ENCODE results near the gene DNAJA3. TPM values are rescaled to one million over a fixed set of nuclear protein-coding genes. Genes with fewer than 3 reads are reported as not detected.

The DNAJA3 gene
- total and polyA plus RNA-seq, 3 donors from 2014 or later, result 56.0 to 88.3 (median 80.2) TPM

DNA sequence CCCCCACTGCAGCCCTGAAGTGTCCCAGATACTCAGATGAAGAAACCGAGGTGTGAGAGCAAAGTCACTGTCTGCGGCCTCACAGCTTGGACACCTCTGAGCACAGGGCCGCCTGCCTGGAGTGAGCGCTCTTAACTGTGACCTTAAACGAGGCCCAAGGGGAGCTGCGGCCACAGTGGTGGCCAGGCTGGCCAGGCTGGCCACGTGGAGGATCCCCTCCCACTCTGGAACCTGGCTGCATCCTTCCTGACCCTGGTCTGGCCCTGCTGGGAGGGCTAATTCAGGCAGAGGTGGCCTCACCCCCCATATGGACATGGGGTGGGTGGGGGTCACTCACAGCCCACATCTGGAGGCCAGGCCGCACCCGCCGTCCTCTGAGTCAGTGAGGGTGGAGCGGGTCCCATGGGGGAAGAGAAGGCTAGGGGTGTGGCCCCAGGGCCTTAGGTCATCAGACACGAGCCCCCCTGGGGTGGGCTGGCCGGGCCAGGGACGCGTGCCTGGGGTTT, 47.5 kb upstream of the DNAJA3 start:
- DNase-seq, result no peak
- H3K36me3 ChIP-seq (ENCODE audit: low read depth, missing control alignments), result no peaks in the 10 kb centered on the region
- 45 to 75% methylated on average over 4 to 15 of the region's 15 CpGs for WGBS, 2 donors
- no peak overlapping the region for H3K4me3 ChIP-seq
- peaks cover 64% of the 10 kb centered on the region for H3K4me1 ChIP-seq
- H3K9me3 ChIP-seq, result no peaks in the 10 kb centered on the region
- TF ChIP-seq, protein P1, sequence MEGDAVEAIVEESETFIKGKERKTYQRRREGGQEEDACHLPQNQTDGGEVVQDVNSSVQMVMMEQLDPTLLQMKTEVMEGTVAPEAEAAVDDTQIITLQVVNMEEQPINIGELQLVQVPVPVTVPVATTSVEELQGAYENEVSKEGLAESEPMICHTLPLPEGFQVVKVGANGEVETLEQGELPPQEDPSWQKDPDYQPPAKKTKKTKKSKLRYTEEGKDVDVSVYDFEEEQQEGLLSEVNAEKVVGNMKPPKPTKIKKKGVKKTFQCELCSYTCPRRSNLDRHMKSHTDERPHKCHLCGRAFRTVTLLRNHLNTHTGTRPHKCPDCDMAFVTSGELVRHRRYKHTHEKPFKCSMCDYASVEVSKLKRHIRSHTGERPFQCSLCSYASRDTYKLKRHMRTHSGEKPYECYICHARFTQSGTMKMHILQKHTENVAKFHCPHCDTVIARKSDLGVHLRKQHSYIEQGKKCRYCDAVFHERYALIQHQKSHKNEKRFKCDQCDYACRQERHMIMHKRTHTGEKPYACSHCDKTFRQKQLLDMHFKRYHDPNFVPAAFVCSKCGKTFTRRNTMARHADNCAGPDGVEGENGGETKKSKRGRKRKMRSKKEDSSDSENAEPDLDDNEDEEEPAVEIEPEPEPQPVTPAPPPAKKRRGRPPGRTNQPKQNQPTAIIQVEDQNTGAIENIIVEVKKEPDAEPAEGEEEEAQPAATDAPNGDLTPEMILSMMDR (IDR thresholded peaks at IDR 0.05), result no peak
- TF ChIP-seq POLR2A (IDR thresholded peaks at IDR 0.05), result no peak
- H3K27me3 ChIP-seq, result no peaks in the 10 kb centered on the region
- H3K27ac ChIP-seq, result peak overlapping the region in 1 of 2 donors; percentile 86
- intact Hi-C loops (cut with DNase I; ENCODE audit: low total_unique reads), result no loop called here

DNA sequence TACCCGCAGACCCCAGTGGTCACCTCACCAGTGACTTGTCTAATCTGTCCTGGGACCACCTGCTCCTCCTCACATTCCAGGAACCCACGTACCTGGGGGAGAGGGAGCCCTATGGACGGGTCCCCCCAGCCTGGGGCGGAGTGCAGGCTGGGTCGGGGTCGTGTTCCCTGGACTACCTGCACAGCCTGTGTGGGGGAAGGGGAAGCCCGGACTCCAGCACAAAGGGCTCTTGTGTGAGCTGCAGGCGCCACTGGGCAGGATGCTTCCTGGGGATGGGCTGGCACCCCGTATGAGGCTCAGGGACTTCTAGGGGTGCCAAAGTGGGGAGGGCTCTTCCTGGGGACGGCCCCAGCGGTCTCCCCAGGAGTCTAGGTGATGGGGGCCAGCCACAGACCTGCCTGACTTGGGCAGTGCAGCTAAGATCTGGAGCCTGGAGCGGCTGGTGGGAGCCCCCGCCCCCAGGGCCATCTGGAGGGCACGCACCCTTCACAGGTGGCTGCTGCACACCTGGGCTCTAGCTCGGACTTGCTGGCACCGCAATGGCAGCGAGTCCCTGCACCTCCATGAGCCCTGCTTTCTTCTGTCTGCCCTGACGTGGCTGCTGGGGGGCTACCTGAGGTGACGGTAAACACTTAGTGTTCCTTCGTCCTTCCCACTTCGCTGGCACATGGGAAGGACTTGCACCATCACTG, 46.5 kb upstream of the DNAJA3 start:
- 74 to 85% methylated on average over 4 to 21 of the region's 21 CpGs for WGBS, 2 donors
- peak overlapping the region; percentile 13 to 86 for H3K27ac ChIP-seq
- no peak for DNase-seq

DNA sequence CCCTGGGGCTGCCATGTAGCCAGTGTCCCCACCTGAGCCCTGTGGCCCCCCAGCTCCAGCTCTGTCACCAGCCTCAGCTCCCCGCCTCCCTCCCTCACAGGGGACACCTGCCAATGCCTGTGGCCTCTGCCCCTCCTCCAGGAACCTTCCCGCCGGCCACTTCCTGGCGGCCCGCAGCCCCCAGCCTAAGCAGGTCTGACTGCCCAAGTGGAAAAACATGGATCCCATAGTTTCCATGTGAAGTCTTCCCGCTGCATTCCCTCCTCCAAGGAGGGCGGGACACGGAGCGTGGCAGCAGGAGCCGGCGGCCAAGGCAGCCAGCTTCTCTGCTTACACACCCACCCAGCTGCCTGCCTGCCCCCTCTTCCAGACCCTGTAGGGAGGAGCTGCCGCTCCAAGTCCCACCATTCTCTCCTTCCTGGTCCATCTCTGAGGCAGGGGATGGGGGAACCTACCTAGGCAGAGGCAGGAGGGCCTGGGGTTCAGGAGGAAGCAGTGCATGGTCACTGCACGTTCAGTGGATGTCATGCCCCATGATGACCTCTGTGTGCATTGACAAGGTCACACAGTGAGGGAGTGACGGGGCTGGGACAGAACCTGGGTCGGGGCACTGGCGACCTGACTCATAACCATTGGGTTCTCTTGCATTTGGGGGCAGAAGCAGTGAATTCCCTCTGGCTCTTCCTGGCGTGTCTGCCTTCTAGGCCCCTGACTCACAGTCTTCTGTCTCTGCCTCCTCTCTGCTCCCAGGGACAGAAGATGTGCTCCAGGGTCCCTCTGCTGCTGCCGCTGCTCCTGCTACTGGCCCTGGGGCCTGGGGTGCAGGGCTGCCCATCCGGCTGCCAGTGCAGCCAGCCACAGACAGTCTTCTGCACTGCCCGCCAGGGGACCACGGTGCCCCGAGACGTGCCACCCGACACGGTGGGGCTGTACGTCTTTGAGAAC, 45.3 kb upstream of the DNAJA3 start:
- Histone ChIP-seq H3K27ac (no peak overlapping the region), H3K36me3 (ENCODE audit: low read depth, missing control alignments) (no peaks in the 10 kb centered on the region), H3K27me3 (no peaks in the 10 kb centered on the region), H3K4me1 (peaks cover 48% of the 10 kb centered on the region), H3K9me3 (no peaks in the 10 kb centered on the region), H3K4me3 (no peak overlapping the region)
- WGBS, 2 donors, result 60 to 71% methylated on average over 11 to 26 of the region's 26 CpGs
- no peak for TF ChIP-seq POLR2A (IDR thresholded peaks at IDR 0.05)
- TF ChIP-seq, protein P1 (IDR thresholded peaks at IDR 0.05), result no peak
- no peak for DNase-seq
- intact Hi-C loops (cut with DNase I; ENCODE audit: low total_unique reads), result no loop called here

More for the DNA sequence above, 46.5 kb upstream of the DNAJA3 start:
- TF ChIP-seq POLR2A (IDR thresholded peaks at IDR 0.05), result no peak
- TF ChIP-seq, protein P1 (IDR thresholded peaks at IDR 0.05), result no peak
- Histone ChIP-seq H3K4me3 (no peak overlapping the region), H3K27me3 (no peaks in the 10 kb centered on the region), H3K9me3 (no peaks in the 10 kb centered on the region), H3K4me1 (peaks cover 56% of the 10 kb centered on the region), H3K36me3 (ENCODE audit: low read depth, missing control alignments) (no peaks in the 10 kb centered on the region)
- intact Hi-C loops (cut with DNase I; ENCODE audit: low total_unique reads), result no loop called here

DNA sequence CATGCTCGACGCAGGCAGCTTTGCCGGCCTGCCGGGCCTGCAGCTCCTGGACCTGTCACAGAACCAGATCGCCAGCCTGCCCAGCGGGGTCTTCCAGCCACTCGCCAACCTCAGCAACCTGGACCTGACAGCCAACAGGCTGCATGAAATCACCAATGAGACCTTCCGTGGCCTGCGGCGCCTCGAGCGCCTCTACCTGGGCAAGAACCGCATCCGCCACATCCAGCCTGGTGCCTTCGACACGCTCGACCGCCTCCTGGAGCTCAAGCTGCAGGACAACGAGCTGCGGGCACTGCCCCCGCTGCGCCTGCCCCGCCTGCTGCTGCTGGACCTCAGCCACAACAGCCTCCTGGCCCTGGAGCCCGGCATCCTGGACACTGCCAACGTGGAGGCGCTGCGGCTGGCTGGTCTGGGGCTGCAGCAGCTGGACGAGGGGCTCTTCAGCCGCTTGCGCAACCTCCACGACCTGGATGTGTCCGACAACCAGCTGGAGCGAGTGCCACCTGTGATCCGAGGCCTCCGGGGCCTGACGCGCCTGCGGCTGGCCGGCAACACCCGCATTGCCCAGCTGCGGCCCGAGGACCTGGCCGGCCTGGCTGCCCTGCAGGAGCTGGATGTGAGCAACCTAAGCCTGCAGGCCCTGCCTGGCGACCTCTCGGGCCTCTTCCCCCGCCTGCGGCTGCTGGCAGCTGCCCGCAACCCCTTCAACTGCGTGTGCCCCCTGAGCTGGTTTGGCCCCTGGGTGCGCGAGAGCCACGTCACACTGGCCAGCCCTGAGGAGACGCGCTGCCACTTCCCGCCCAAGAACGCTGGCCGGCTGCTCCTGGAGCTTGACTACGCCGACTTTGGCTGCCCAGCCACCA, 44.4 kb upstream of the DNAJA3 start:
- Histone ChIP-seq H3K36me3 (ENCODE audit: low read depth, missing control alignments) (no peaks in the 10 kb centered on the region), H3K4me1 (peaks cover 44% of the 10 kb centered on the region), H3K27ac (no peak overlapping the region), H3K9me3 (no peaks in the 10 kb centered on the region), H3K27me3 (no peaks in the 10 kb centered on the region), H3K4me3 (no peak overlapping the region)
- WGBS, 2 donors, result 86 to 95% methylated on average over 25 to 47 of the region's 59 CpGs
- no peak for DNase-seq
- intact Hi-C loops (cut with DNase I; ENCODE audit: low total_unique reads), result no loop called here
- TF ChIP-seq, protein P1 (IDR thresholded peaks at IDR 0.05), result no peak
- no peak for TF ChIP-seq POLR2A (IDR thresholded peaks at IDR 0.05)

All from testis (tissue), 3 donors.